SK-N-MC (cell line): ENCODE data around the gene TRAM2.

Experiments
- EZH2 ChIP-seq: fragments of 200-600 bp; sonication (generic); IDR thresholded peaks from one replicate; pipeline ENCODE4 v1.6.1; 2017; ENCODE audit warnings: antibody characterized with exemption
- POLR2AphosphoS5 ChIP-seq: IDR thresholded peaks from 2 replicates; pipeline ENCODE4 v1.6.1; 2012; ENCODE audit warnings: mild to moderate bottlenecking, low read depth, low read length, borderline replicate concordance

- TF ChIP-seq POLR2AphosphoS5, result no peak
- no peak for TF ChIP-seq EZH2
Measured at GRCh38 chr6:52519618-52520017, 57.2 kb downstream of the TRAM2 start.
